IMR-90 (cell line): ENCODE data around the gene TMEM35B. TPM values are rescaled to one million over a fixed set of nuclear protein-coding genes. Genes with fewer than 3 reads are reported as not detected.

ENCODE experiments used
- ATAC-seq: fragments of 200-7000 bp; cut with Tn5 transposase; 2 replicates; pipeline ENCODE4 v1.9.1; 2020; ENCODE audit warnings: low read depth, mild to moderate bottlenecking, moderate library complexity
- BruUV-seq: library from RNA; stranded (reverse); fragments of 400-500 nt; replicated peaks from 2 replicates; lab custom pipeline; 2021; lab: Mats Ljungman, UMichigan
- CTCF ChIA-PET: fragments of 300-600 bp; formaldehyde crosslinking; extraction: SDS; loops from one replicate; lab custom pipeline; 2021; ENCODE audit warnings: antibody characterized with exemption; lab: Yijun Ruan, JAX
- POLR2A ChIA-PET: fragments of 300-600 bp; sonication (Branson Sonifier 250); formaldehyde crosslinking; loops from one replicate; lab custom pipeline; 2022; ENCODE audit warnings: antibody characterized with exemption; ENCODE audit not compliant: unreplicated experiment; lab: Charles Lee
- DNase-seq: peaks from one replicate; pipeline ENCODE4 v3.0.0; 2013
- H2AFZ ChIP-seq: replicated peaks from 2 replicates; pipeline ENCODE3; 2013; ENCODE audit warnings: low read length, mild to moderate bottlenecking; ENCODE audit not compliant: poor library complexity
- H2AK5ac ChIP-seq: 2 replicates; pipeline ENCODE4 v1.6.1; 2013; ENCODE audit warnings: low read depth, low read length, inconsistent platforms
- H2AK9ac ChIP-seq: replicated peaks from 2 replicates; pipeline ENCODE3; 2013; ENCODE audit warnings: mild to moderate bottlenecking, low read depth, low read length, moderate library complexity; ENCODE audit not compliant: poor library complexity
- H2BK120ac ChIP-seq: 2 replicates; pipeline ENCODE4 v1.6.1; 2013; ENCODE audit warnings: low read depth, low read length, inconsistent platforms
- H2BK15ac ChIP-seq: 3 replicates; pipeline ENCODE4 v1.6.1; 2013; ENCODE audit warnings: low read depth, low read length, inconsistent platforms
- H2BK20ac ChIP-seq: 2 replicates; pipeline ENCODE4 v1.6.1; 2013; ENCODE audit warnings: low read depth, mild to moderate bottlenecking, inconsistent platforms, low read length, moderate library complexity
- H2BK5ac ChIP-seq: 2 replicates; pipeline ENCODE4 v1.6.1; 2013; ENCODE audit warnings: mild to moderate bottlenecking, low read depth, low read length, inconsistent platforms; ENCODE audit not compliant: poor library complexity, severe bottlenecking
- H3K14ac ChIP-seq: replicated peaks from 2 replicates; pipeline ENCODE4 v1.6.1; 2013; ENCODE audit warnings: low read depth, low read length, inconsistent platforms
- H3K18ac ChIP-seq: 2 replicates; pipeline ENCODE4 v1.6.1; 2013; ENCODE audit warnings: low read depth, low read length, control low read depth
- H3K23ac ChIP-seq: 2 replicates; pipeline ENCODE4 v1.6.1; 2013; ENCODE audit warnings: low read depth, low read length, inconsistent platforms
- H3K27ac ChIP-seq: 2 replicates; pipeline ENCODE4 v1.5.1; 2013; ENCODE audit warnings: mild to moderate bottlenecking, control low read depth, low read length; ENCODE audit not compliant: insufficient read depth
- H3K27me3 ChIP-seq: 2 replicates; pipeline ENCODE4 v1.6.1; 2013; ENCODE audit warnings: low read length; ENCODE audit not compliant: control insufficient read depth, insufficient read depth
- H3K36me3 ChIP-seq: 2 replicates; pipeline ENCODE4 v1.6.1; 2013; ENCODE audit warnings: low read length, mixed read lengths; ENCODE audit not compliant: control insufficient read depth, insufficient read depth
- H3K4ac ChIP-seq: 2 replicates; pipeline ENCODE4 v1.6.1; 2013; ENCODE audit warnings: low read depth, low read length, inconsistent platforms
- H3K4me1 ChIP-seq: 2 replicates; pipeline ENCODE4 v1.6.1; 2013; ENCODE audit warnings: low read length, mixed read lengths; ENCODE audit not compliant: control insufficient read depth, insufficient read depth
- H3K4me2 ChIP-seq: 2 replicates; pipeline ENCODE4 v1.6.1; 2013; ENCODE audit warnings: low read depth, mild to moderate bottlenecking, control low read depth, low read length, moderate library complexity
- H3K4me3 ChIP-seq: 2 replicates; pipeline ENCODE4 v1.5.1; 2013; ENCODE audit warnings: low read depth, mild to moderate bottlenecking, control low read depth, low read length, moderate library complexity; ENCODE audit not compliant: insufficient read depth
- H3K56ac ChIP-seq: 2 replicates; pipeline ENCODE4 v1.6.1; 2013; ENCODE audit warnings: low read length, inconsistent platforms; ENCODE audit not compliant: insufficient read depth; ENCODE audit errors: extremely low read depth
- H3K79me1 ChIP-seq, 2 experiments: 2 replicates each; pipeline ENCODE4 v1.6.1; 2013; ENCODE audit warnings: low read length in 2 of 2, inconsistent platforms in 1 of 2, low read depth in 1 of 2
- H3K9ac ChIP-seq: 2 replicates; pipeline ENCODE4 v1.6.1; 2013; ENCODE audit warnings: low read depth, low read length, control low read depth
- H3K9me1 ChIP-seq: 2 replicates; pipeline ENCODE4 v1.6.1; 2013; ENCODE audit warnings: low read length, inconsistent platforms; ENCODE audit not compliant: insufficient read depth
- H3K9me3 ChIP-seq: 2 replicates; pipeline ENCODE4 v1.6.1; 2013; ENCODE audit warnings: low read length; ENCODE audit not compliant: control insufficient read depth, insufficient read depth
- H4K20me1 ChIP-seq: 2 replicates; pipeline ENCODE4 v1.6.1; 2013; ENCODE audit warnings: low read length, inconsistent platforms; ENCODE audit not compliant: insufficient read depth
- H4K5ac ChIP-seq: 2 replicates; pipeline ENCODE4 v1.6.1; 2013; ENCODE audit warnings: mild to moderate bottlenecking, low read depth, low read length, control low read depth
- H4K8ac ChIP-seq, 2 experiments: 2 replicates each; pipeline ENCODE4 v1.6.1; 2013; ENCODE audit warnings: low read depth in 2 of 2, low read length in 2 of 2, control low read depth in 1 of 2, inconsistent platforms in 1 of 2
- H4K91ac ChIP-seq: 2 replicates; pipeline ENCODE4 v1.6.1; 2013; ENCODE audit warnings: low read depth, low read length, inconsistent platforms; ENCODE audit not compliant: insufficient read depth
- CHD1 ChIP-seq: IDR thresholded peaks from 2 replicates; pipeline ENCODE4 v1.6.1; 2012; ENCODE audit warnings: low read depth, low read length, improper control_type of control experiment
- RAD21 ChIP-seq: IDR thresholded peaks from 2 replicates; pipeline ENCODE4 v1.6.1; 2012; ENCODE audit warnings: low read length, improper control_type of control experiment
- RCOR1 ChIP-seq: IDR thresholded peaks from 2 replicates; pipeline ENCODE4 v1.6.1; 2012; ENCODE audit warnings: mild to moderate bottlenecking, low read length, improper control_type of control experiment; ENCODE audit not compliant: insufficient replicate concordance
- SMC3 ChIP-seq: fragments of 150-350 bp; IDR thresholded peaks from 2 replicates; pipeline ENCODE4 v1.6.1; 2016; ENCODE audit warnings: low read depth, mild to moderate bottlenecking, antibody characterized with exemption, low read length, moderate library complexity
- WGBS, 2 experiments: methylation state at CpG; one replicate each; pipeline versions ENCODE4 v1.1.5 to v1.1.7; 2013; ENCODE audit warnings: missing lambda C conversion rate in 2 of 2; ENCODE audit not compliant: insufficient read length in 1 of 2; ENCODE audit errors: extremely low coverage in 2 of 2; 5-methylcytosine and 5-hydroxymethylcytosine counted together
- dilution Hi-C: fragments of 300-500 bp; cut with HindIII; formaldehyde crosslinking; loops from one replicate; pipeline ENCODE4 v1.14.3; 2018; ENCODE audit warnings: low sequenced_read_pairs; ENCODE audit not compliant: unreplicated experiment
- in situ Hi-C: fragments of 300-500 bp; cut with MboI; formaldehyde crosslinking; loops from 3 replicates; pipeline ENCODE4 v1.14.3; 2019; ENCODE audit warnings: low sequenced_read_pairs, inconsistent platforms, mixed read lengths
- intact Hi-C: fragments of 100-400 bp; cut with micrococcal nuclease; formaldehyde crosslinking; loops from 2 replicates; pipeline ENCODE4 v1.10.0; 2022
- polyA plus RNA-seq, 3 experiments: library from polyadenylated mRNA; depleted of rRNA; stranded (reverse); fragments of >200 nt; gene quantifications; 2 replicates each; pipeline ENCODE4 v1.2.3, GENCODE V29; 2012; ENCODE audit warnings: low replicate concordance in 1 of 3
- total RNA-seq: library from RNA; depleted of rRNA; stranded (reverse); fragments of >200 nt; gene quantifications from 2 replicates; pipeline ENCODE4 v1.2.3, GENCODE V29; 2012
- TF ChIP-seq, protein P1 (sequence below): fragments of 150-350 bp; IDR thresholded peaks from 2 replicates; pipeline ENCODE4 v1.6.1; 2016; ENCODE audit warnings: low read depth, mild to moderate bottlenecking, low read length, moderate library complexity, borderline replicate concordance

The TMEM35B gene
- total and polyA plus RNA-seq, 2 of the 4 experiments (the other 2 are of a cell fraction): 19.7 to 20.4 TPM

- no CpG with 5 or more reads among the region's 4 CpGs for WGBS, 2 experiments
These were observed 733 bp downstream of the TMEM35B start for GRCh38 chr1:34984435-34984792.

More at GRCh38 chr1:34984435-34984792, 733 bp downstream of the TMEM35B start:
- in situ Hi-C loops (no loop called here), intact Hi-C loops (loop anchor here (2.0 to 10.0 kb wide), 4 partner anchors 60 to 197 kb away; partner anchors contain the start of gene SMIM12), dilution Hi-C loops (no loop called here)
- H3K56ac ChIP-seq: peak overlapping the region; percentile 90
- peak overlapping the region; percentile 91 for H2AFZ ChIP-seq
- H2BK120ac ChIP-seq: peak overlapping the region; percentile 16
- no peaks in the 10 kb centered on the region for H3K27me3 ChIP-seq
- no TSS peak for BruUV-seq
- H3K23ac ChIP-seq: peak overlapping the region; percentile 83
- peak overlapping the region; percentile 83 for H3K14ac ChIP-seq
- H3K4me2 ChIP-seq: peak overlapping the region; percentile 88
- H4K8ac ChIP-seq: peak overlapping the region; percentile 83 to 98
- peaks cover 12% of the 10 kb centered on the region; the same call in 1 of the 2 replicates for H3K9me1 ChIP-seq
- peaks cover 33 to 42% of the 10 kb centered on the region in 2 experiments; a peak in 3 of 4 replicates for H3K79me1 ChIP-seq
- no peaks in the 10 kb centered on the region for H4K20me1 ChIP-seq
- TF ChIP-seq SMC3 (no peak), RAD21 (no peak), CHD1 (no peak), RCOR1 (no peak)
- TF ChIP-seq, protein P1, sequence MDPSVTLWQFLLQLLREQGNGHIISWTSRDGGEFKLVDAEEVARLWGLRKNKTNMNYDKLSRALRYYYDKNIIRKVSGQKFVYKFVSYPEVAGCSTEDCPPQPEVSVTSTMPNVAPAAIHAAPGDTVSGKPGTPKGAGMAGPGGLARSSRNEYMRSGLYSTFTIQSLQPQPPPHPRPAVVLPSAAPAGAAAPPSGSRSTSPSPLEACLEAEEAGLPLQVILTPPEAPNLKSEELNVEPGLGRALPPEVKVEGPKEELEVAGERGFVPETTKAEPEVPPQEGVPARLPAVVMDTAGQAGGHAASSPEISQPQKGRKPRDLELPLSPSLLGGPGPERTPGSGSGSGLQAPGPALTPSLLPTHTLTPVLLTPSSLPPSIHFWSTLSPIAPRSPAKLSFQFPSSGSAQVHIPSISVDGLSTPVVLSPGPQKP: no peak
- H3K27ac ChIP-seq: peak overlapping the region; percentile 92
- peak overlapping the region; percentile 97 for H3K9ac ChIP-seq
- POLR2A ChIA-PET: interaction anchor here (0.7 kb wide), 1 partner anchor 13 kb away, joined by 3 read pairs; no protein-coding TSS in a partner anchor
- H4K91ac ChIP-seq: peak overlapping the region; percentile 75
- peak overlapping the region; percentile 91 for H2AK9ac ChIP-seq
- CTCF ChIA-PET: interaction anchor here (1.8 kb wide), 1 partner anchor 132 kb away, joined by 8 read pairs; no protein-coding TSS in a partner anchor
- H2BK5ac ChIP-seq: peak overlapping the region; percentile 78
- no peak overlapping the region for H2BK20ac ChIP-seq
- H3K4me3 ChIP-seq: peak overlapping the region; percentile 68
- peak overlapping the region; percentile 88 for H3K4ac ChIP-seq
- peak; percentile 31 for ATAC-seq
- peaks cover 10% of the 10 kb centered on the region for H3K4me1 ChIP-seq
- H2AK5ac ChIP-seq: peak overlapping the region; percentile 62
- H3K36me3 ChIP-seq: no peaks in the 10 kb centered on the region; the same call in 1 of the 2 replicates
- H4K5ac ChIP-seq: peak overlapping the region; percentile 81
- no peaks in the 10 kb centered on the region for H3K9me3 ChIP-seq
- peak; percentile 31 for DNase-seq
- peak overlapping the region; percentile 19; the same call in 1 of the 3 replicates for H2BK15ac ChIP-seq
- peak overlapping the region; percentile 78 for H3K18ac ChIP-seq
